ENCODE data around the gene UQCR11.

The UQCR11 gene

GRCh38 chr19:1622007-1622406, 16.7 kb upstream of the UQCR11 start:
- H3K27me3 ChIP-seq (ENCODE audit: insufficient read depth, low read length, poor library complexity), result no peaks in the 10 kb centered on the region
- H3K4me1 ChIP-seq (ENCODE audit: insufficient read depth, low read length), result no peaks in the 10 kb centered on the region
- H3K27ac ChIP-seq (ENCODE audit: low read length), result no peak overlapping the region
- H2AFZ ChIP-seq (ENCODE audit: low read depth, low read length), result no peak overlapping the region
- H3K4me2 ChIP-seq (ENCODE audit: insufficient read depth, low read length), result no peak overlapping the region
- DNase-seq (no peak), ATAC-seq (ENCODE audit: insufficient read depth, low read depth) (no peak)
- peaks cover 43% of the 10 kb centered on the region for H3K79me2 ChIP-seq (ENCODE audit: insufficient read depth, low read length)
- no peak overlapping the region for H3K9ac ChIP-seq (ENCODE audit: low read depth, low read length)
- TF ChIP-seq CTCF (IDR thresholded peaks at IDR 0.05; ENCODE audit: borderline replicate concordance, extremely low read depth, low read length, poor library complexity, severe bottlenecking) (no peak), EZH2 (IDR thresholded peaks at IDR 0.05; ENCODE audit: borderline replicate concordance, low read depth, low read length, severe bottlenecking) (no peak)
- no peak overlapping the region for H3K4me3 ChIP-seq (ENCODE audit: low read depth in 1 of 2, low read length in 2 of 2)
- peaks cover 98% of the 10 kb centered on the region for H3K36me3 ChIP-seq (ENCODE audit: insufficient read depth, low read length)
- H4K20me1 ChIP-seq (ENCODE audit: insufficient read depth, low read length), result peaks cover 78% of the 10 kb centered on the region
- no peaks in the 10 kb centered on the region for H3K9me3 ChIP-seq (ENCODE audit: insufficient read depth, low read length, severe bottlenecking)

- Histone ChIP-seq H3K79me2 (ENCODE audit: insufficient read depth, low read length) (peaks cover 43% of the 10 kb centered on the region), H3K27ac (ENCODE audit: low read length) (no peak overlapping the region), H3K4me3 (ENCODE audit: low read depth in 1 of 2, low read length in 2 of 2) (no peak overlapping the region), H3K36me3 (ENCODE audit: insufficient read depth, low read length) (peaks cover 98% of the 10 kb centered on the region), H3K9me3 (ENCODE audit: insufficient read depth, low read length, severe bottlenecking) (no peaks in the 10 kb centered on the region), H3K4me1 (ENCODE audit: insufficient read depth, low read length) (no peaks in the 10 kb centered on the region), H3K9ac (ENCODE audit: low read depth, low read length) (no peak overlapping the region), H3K27me3 (ENCODE audit: insufficient read depth, low read length, poor library complexity) (no peaks in the 10 kb centered on the region), H4K20me1 (ENCODE audit: insufficient read depth, low read length) (peaks cover 75% of the 10 kb centered on the region), H2AFZ (ENCODE audit: low read depth, low read length) (no peak overlapping the region), H3K4me2 (ENCODE audit: insufficient read depth, low read length) (no peak overlapping the region)
- ATAC-seq (ENCODE audit: insufficient read depth, low read depth) (no peak), DNase-seq (no peak)
- no peak for TF ChIP-seq CTCF (IDR thresholded peaks at IDR 0.05; ENCODE audit: borderline replicate concordance, extremely low read depth, low read length, poor library complexity, severe bottlenecking)
Observed at GRCh38 chr19:1621574-1621973, 16.3 kb upstream of the UQCR11 start.

GRCh38 chr19:1621021-1621420, 15.8 kb upstream of the UQCR11 start:
- Histone ChIP-seq H3K27ac (ENCODE audit: low read length) (no peak overlapping the region), H3K9ac (ENCODE audit: low read depth, low read length) (no peak overlapping the region), H3K27me3 (ENCODE audit: insufficient read depth, low read length, poor library complexity) (no peaks in the 10 kb centered on the region), H3K4me3 (ENCODE audit: low read depth in 1 of 2, low read length in 2 of 2) (no peak overlapping the region), H2AFZ (ENCODE audit: low read depth, low read length) (no peak overlapping the region), H3K36me3 (ENCODE audit: insufficient read depth, low read length) (peaks cover 97% of the 10 kb centered on the region), H4K20me1 (ENCODE audit: insufficient read depth, low read length) (peaks cover 74% of the 10 kb centered on the region), H3K9me3 (ENCODE audit: insufficient read depth, low read length, severe bottlenecking) (no peaks in the 10 kb centered on the region), H3K4me2 (ENCODE audit: insufficient read depth, low read length) (no peak overlapping the region), H3K4me1 (ENCODE audit: insufficient read depth, low read length) (no peaks in the 10 kb centered on the region), H3K79me2 (ENCODE audit: insufficient read depth, low read length) (peaks cover 43% of the 10 kb centered on the region)
- DNase-seq (no peak), ATAC-seq (ENCODE audit: insufficient read depth, low read depth) (no peak)
- TF ChIP-seq CTCF (IDR thresholded peaks at IDR 0.05; ENCODE audit: borderline replicate concordance, extremely low read depth, low read length, poor library complexity, severe bottlenecking) (no peak), EZH2 (IDR thresholded peaks at IDR 0.05; ENCODE audit: borderline replicate concordance, low read depth, low read length, severe bottlenecking) (no peak)

GRCh38 chr19:1620502-1620901, 15.2 kb upstream of the UQCR11 start:
- no peak overlapping the region for H3K4me3 ChIP-seq (ENCODE audit: low read depth in 1 of 2, low read length in 2 of 2)
- TF ChIP-seq EZH2 (IDR thresholded peaks at IDR 0.05; ENCODE audit: borderline replicate concordance, low read depth, low read length, severe bottlenecking), result no peak
- H3K9ac ChIP-seq (ENCODE audit: low read depth, low read length), result no peak overlapping the region
- no peak overlapping the region for H2AFZ ChIP-seq (ENCODE audit: low read depth, low read length)
- peaks cover 43% of the 10 kb centered on the region for H3K79me2 ChIP-seq (ENCODE audit: insufficient read depth, low read length)
- no peak overlapping the region for H3K4me2 ChIP-seq (ENCODE audit: insufficient read depth, low read length)
- H3K9me3 ChIP-seq (ENCODE audit: insufficient read depth, low read length, severe bottlenecking), result no peaks in the 10 kb centered on the region
- no peaks in the 10 kb centered on the region for H3K4me1 ChIP-seq (ENCODE audit: insufficient read depth, low read length)
- peaks cover 97% of the 10 kb centered on the region for H3K36me3 ChIP-seq (ENCODE audit: insufficient read depth, low read length)
- H3K27ac ChIP-seq (ENCODE audit: low read length), result no peak overlapping the region
- peaks cover 73% of the 10 kb centered on the region for H4K20me1 ChIP-seq (ENCODE audit: insufficient read depth, low read length)
- no peaks in the 10 kb centered on the region for H3K27me3 ChIP-seq (ENCODE audit: insufficient read depth, low read length, poor library complexity)
- ATAC-seq (ENCODE audit: insufficient read depth, low read depth) (no peak), DNase-seq (no peak)

All from DND-41 (cell line).